Measurements from ENCODE around the gene ENKD1.

- TF ChIP-seq CTCF (IDR thresholded peaks at IDR 0.05) = no peak
- peak in 1 of 2 donors; percentile 46 for TF ChIP-seq POLR2AphosphoS5 (IDR thresholded peaks at IDR 0.05)
- no peak for TF ChIP-seq POLR2A (IDR thresholded peaks at IDR 0.05)
These were observed 10.0 kb upstream of the ENKD1 start for GRCh38 chr16:67676516-67676915.

Measured in upper lobe of left lung (tissue), 4 donors.